GM12873 (cell line): ENCODE measurements around the gene PRKCH.

Source experiments
- TF ChIP-seq, protein P1 (sequence below): IDR thresholded peaks from 2 replicates; pipeline ENCODE4 v1.5.1; 2012; ENCODE audit warnings: low read depth, mild to moderate bottlenecking, moderate library complexity, low read length, control low read depth; ENCODE audit not compliant: insufficient read depth; ENCODE audit errors: missing control alignments

Gene PRKCH

DNA sequence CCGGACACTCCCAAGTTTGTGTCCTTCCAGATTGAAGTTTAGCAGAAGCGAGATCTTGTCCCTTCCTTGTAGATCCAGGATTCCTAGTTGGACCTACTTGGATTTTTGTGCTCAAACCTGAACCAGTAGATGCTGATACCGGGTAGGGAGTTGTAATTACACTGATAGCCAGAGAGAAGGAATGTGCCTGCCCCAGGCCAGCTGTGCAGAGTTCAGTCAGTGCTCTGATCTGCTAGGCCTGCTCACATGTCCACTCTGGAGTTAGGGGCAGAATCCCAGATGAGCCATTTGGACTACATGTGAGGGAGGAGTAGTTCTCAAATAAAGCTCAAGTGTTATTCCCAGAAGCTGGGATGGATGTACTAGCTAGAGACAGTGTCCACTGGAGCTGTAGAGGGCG is 65.7 kb downstream of the PRKCH start:
- TF ChIP-seq, protein P1, sequence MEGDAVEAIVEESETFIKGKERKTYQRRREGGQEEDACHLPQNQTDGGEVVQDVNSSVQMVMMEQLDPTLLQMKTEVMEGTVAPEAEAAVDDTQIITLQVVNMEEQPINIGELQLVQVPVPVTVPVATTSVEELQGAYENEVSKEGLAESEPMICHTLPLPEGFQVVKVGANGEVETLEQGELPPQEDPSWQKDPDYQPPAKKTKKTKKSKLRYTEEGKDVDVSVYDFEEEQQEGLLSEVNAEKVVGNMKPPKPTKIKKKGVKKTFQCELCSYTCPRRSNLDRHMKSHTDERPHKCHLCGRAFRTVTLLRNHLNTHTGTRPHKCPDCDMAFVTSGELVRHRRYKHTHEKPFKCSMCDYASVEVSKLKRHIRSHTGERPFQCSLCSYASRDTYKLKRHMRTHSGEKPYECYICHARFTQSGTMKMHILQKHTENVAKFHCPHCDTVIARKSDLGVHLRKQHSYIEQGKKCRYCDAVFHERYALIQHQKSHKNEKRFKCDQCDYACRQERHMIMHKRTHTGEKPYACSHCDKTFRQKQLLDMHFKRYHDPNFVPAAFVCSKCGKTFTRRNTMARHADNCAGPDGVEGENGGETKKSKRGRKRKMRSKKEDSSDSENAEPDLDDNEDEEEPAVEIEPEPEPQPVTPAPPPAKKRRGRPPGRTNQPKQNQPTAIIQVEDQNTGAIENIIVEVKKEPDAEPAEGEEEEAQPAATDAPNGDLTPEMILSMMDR, result no peak

DNA sequence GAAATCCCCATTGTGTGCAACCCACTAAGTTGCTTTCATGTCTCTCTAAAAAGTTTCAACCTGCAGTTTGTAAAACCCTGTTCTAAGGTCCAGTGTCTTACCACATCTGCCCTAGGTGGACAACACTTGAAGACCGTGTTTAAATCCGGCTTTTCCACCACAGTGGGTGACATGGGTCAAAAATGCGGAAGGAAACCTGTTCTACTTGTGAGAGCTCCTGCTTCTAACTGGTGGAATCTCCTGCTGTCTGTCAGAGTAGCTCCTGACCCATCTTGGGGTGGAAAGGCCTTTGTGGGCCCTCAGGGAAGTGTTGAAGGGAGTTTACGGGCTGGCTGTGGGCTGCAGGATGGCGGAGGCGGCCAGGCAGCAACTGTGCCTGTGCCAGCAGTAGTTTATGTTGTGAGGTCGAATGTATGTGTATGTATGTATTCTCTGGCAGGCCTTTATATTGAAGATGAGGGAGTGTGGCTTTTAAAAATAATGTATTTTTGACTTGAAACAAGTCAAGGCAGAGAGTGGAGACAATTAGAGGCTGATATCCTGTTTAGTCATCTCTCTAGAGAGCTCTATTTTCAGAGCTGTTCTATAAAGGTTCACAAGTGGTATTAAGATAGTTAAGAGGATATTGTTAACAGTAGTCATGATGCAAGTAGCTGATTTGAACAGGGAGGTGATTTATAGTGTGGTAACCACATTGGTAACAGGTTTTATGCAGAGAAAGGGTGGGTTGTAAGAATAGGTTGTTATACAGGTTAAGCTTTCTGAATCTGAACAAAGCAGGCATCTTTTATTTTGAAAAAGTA is 67.0 kb downstream of the PRKCH start:
- TF ChIP-seq, protein P1, result no peak

DNA sequence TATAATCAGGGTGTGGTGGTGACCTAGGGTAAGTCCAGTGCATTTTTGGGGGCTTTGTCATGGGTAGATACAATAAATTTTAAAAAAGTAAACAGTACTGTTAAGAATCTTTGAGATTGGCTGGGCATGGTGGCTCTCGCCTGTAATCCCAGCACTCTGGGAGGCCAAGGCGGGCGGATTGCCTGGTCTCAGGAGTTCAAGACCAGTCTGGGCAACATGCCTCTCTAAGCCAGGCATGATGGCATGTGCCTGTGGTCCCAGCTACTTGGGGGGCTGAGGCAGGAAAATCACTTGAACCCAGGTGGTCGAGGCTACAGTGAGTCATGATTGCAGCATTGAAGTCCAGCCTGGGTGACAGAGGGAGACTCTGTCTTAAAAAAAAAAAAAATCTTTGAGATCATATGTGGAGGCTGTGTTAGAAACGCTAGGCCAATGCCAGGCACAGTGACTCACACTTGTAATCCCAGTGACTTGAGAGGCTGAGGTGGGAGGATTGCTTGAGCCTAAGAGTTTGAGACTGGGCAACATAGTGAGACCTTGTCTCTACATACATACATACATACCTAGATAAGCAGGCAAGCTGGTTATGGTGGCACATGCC is 67.7 kb downstream of the PRKCH start:
- TF ChIP-seq, protein P1, result no peak

DNA sequence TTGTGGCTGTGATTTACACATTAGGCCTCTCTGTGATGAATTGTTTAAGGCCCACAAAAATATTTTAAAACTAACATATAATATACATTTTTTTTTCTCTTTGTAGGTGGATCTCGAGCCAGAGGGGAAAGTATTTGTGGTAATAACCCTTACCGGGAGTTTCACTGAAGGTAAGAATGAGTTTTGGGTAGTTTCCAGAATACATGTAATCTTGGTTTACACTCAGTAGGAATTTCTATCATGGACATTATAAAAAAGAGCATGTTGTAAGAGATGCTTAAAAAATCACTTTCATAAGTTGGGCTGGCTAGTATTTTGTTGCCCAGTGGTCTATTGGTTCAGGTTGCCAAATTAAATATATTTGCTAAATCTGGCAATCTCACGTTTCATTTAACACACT is 69.7 kb downstream of the PRKCH start:
- TF ChIP-seq, protein P1, result no peak

DNA sequence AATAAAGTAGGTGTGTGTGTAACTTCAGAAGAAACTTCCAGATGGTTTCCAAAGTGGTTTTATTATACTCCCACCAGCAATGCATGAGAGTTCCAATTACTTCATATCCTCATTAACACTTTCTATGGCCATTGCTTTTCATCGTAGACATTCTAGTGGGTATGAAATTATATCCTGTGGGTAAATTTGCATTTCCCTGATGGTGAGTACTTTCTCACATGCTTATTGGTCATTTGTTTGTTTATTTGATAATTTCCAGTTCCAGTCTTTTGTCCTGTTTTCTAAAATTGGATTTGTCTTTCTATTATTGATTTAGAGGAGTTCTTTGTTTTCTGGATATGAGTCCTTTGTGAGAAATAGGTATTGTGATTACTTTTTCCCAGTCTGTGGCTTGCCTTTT is 70.9 kb downstream of the PRKCH start:
- TF ChIP-seq, protein P1, result no peak

DNA sequence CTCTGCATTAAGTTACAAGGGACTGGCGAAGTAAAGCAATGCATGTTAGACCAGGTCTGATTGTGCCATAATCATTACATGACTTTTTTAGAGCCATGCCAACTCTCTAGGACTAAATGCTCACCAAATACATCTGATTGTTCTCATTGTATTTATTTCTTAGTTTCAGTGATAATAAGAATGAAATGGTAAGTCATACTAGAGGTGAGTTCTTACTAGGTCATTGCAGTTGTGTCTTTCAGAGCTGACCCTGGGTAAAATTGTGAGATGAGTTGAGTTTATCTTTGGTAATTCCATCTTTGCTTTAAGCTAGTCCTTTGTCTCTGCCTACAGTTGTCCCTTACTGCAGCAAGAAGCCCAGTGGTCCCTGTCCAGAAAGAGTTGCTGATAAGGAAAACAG is 73.2 kb downstream of the PRKCH start:
- TF ChIP-seq, protein P1, result no peak

DNA sequence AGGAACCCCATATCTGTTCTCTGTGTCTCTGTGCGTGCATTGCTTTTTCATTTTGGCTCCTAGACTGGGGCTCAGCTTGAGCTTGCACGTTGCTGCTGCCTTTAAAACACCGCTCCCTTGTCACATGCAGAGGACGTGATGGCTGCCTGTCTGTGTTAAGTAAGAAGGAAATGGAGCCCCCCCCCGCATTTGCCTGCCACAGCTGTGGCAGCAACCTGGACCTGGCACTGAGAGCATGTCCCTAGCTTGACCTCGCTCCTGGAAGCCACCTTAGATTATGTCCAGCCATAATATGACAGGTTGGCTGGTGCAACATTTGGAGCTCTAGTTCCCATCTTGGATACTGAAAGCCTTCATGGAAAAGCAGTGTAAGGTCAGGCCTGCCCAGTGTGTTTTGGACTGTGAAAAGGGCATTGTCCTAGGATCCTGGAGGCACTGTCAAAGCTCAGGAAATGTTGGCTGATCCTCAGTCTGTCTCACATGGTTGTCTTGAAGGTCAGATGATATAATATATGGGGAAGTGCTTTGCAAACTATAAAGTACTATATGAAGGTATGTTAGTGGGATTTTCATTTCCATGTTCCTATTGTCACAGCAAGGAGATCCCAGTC is 73.8 kb downstream of the PRKCH start:
- TF ChIP-seq, protein P1, result no peak
